Adrenal gland (tissue), 5 donors: ENCODE measurements around the gene MXRA8.

ENCODE experiments used
- CTCF ChIP-seq, 6 experiments: fragments of 450-650 bp in 4 of 6; fragments of 200-600 bp in 2 of 6; sonication (generic) in 1 of 6; IDR thresholded peaks; 1 replicate in 5 of 6; 2 replicates in 1 of 6; pipeline versions ENCODE4 v1.5.1 to v1.8.0; 2016 to 2021; ENCODE audit warnings: antibody characterized with exemption in 6 of 6, mild to moderate bottlenecking in 2 of 6, moderate library complexity in 1 of 6
- POLR2A ChIP-seq, 2 donors: fragments of 450-650 bp; IDR thresholded peaks; one replicate each; pipeline ENCODE4 v1.6.1; 2017; ENCODE audit warnings: antibody characterized with exemption in 2 of 2, mild to moderate bottlenecking in 2 of 2, moderate library complexity in 1 of 2
- donor health status: DM: no; HTN: no; CAD: no.

DNA sequence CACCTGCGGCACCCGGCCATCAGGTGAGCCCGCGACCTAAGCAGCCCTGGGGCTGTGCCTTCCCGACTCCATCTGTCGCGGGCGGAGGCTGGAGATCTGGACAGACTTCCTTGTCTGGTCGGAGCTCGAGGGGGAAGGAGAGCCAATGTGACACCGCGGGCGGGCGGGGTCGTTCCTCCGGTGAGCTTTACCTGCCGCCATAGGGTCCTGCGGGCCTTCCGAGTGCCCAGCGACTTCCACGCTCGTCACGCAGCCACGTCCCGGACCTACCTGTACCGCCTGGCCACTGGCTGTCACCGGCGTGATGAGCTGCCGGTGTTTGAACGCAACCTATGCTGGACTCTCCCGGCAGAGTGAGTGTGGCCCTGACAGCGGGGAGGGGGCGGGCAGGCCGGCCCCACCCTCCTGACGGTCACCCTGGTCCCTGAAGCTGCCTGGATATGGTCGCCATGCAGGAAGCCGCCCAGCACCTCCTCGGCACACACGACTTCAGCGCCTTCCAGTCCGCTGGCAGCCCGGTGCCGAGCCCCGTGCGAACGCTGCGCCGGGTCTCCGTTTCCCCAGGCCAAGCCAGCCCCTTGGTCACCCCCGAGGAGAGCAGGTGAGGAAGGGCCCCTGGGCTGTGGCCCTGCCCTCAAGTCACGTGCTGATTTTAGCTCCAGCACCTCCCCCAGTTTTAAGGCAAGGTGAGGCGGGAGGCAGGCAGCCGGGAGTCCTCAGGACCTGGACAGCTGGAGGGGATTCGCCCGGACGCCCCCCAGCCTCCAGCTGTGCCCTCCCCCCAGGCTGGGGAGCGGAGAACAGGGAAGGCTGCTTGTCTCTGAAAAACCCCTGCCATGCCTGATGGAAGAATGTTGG is 48.9 kb downstream of the MXRA8 start:
- TF ChIP-seq CTCF (IDR thresholded peaks at IDR 0.05) (no peak), POLR2A (IDR thresholded peaks at IDR 0.05) (no peak)
